Kidney (tissue), 14 donors: ENCODE measurements around the gene GALNT17. TPM values are rescaled to one million over a fixed set of nuclear protein-coding genes. Genes with fewer than 3 reads are reported as not detected.
A peak's percentile ranks its signal among the peaks of the same experiment; 100 is the strongest.

Source experiments
- DNase-seq, 5 donors: peaks; one replicate each; pipeline ENCODE4 v3.0.0-alpha.2; 2013 to 2020
- FAIRE-seq: peaks from 2 replicates; lab custom pipeline; 2012; peaks lifted over from hg19 to GRCh38; lab: Jason Lieb, UNC
- H3K27ac ChIP-seq, 2 donors: one replicate each; pipeline ENCODE4 v1.7.0; 2013; ENCODE audit warnings: low read depth in 2 of 2, low read length in 2 of 2, inconsistent platforms in 1 of 2
- H3K27me3 ChIP-seq: one replicate; pipeline ENCODE4 v1.7.1; 2013; ENCODE audit warnings: low read length, inconsistent platforms; ENCODE audit not compliant: control insufficient read depth, insufficient read depth
- H3K36me3 ChIP-seq, 3 donors: one replicate each; pipeline versions ENCODE4 v1.7.0 to v1.7.1; 2013; ENCODE audit warnings: low read length in 3 of 3, control low read depth in 1 of 3, inconsistent platforms in 1 of 3; ENCODE audit not compliant: insufficient read depth in 3 of 3, control insufficient read depth in 2 of 3
- H3K4me1 ChIP-seq, 3 donors: one replicate each; pipeline versions ENCODE4 v1.7.0 to v1.7.1; 2013; ENCODE audit warnings: low read length in 3 of 3, inconsistent platforms in 1 of 3, low read depth in 1 of 3; ENCODE audit not compliant: control insufficient read depth in 2 of 3, insufficient read depth in 2 of 3
- H3K4me3 ChIP-seq, 3 donors: one replicate each; pipeline versions ENCODE4 v1.7.0 to v1.8.1; 2013; ENCODE audit warnings: low read length in 3 of 3, control low read depth in 1 of 3, inconsistent platforms in 1 of 3
- H3K9ac ChIP-seq, 3 donors: one replicate each; pipeline versions ENCODE4 v1.7.0 to v1.7.1; 2013; ENCODE audit warnings: low read length in 3 of 3, control low read depth in 1 of 3, inconsistent platforms in 1 of 3
- H3K9me3 ChIP-seq, 3 donors: one replicate each; pipeline versions ENCODE4 v1.7.0 to v1.7.1; 2013; ENCODE audit warnings: low read length in 3 of 3, control low read depth in 1 of 3, inconsistent platforms in 1 of 3; ENCODE audit not compliant: control insufficient read depth in 2 of 3, insufficient read depth in 1 of 3
- CTCF ChIP-seq: IDR thresholded peaks from 3 replicates; pipeline ENCODE4 v1.5.1; 2012; ENCODE audit warnings: mild to moderate bottlenecking, moderate library complexity, borderline replicate concordance; ENCODE audit not compliant: insufficient read depth; ENCODE audit errors: extremely low read depth
- intact Hi-C: fragments of 100-400 bp; cut with DNase I; formaldehyde crosslinking; loops from one replicate; pipeline ENCODE4 v1.11.1; 2022
- polyA plus RNA-seq: library from polyadenylated mRNA; stranded (reverse); fragments of 350-450 nt; fragmentation: Illumina TruSeq; extraction: RNeasy Lipid Tissue Mini Kit (QIAGEN cat#74804); gene quantifications from one replicate; pipeline ENCODE4 v1.2.3, GENCODE V29; 2014; ENCODE audit warnings: low read depth, low replicate concordance; ENCODE audit not compliant: insufficient read depth
- total RNA-seq: library from RNA; stranded (reverse); fragmentation: NEBNext Ultra II Directional; extraction: Animal tissue kit (Norgen Biotek cat#: 25700); gene quantifications from one replicate; pipeline ENCODE4 v1.2.1, GENCODE V29; 2021
- donor health status: control.
- donor health status: control.
- donor health status: control.
- donor health status: control.
- donor health status: control.
- donor health status: DM: yes; HTN: yes; CAD: no.
- donor health status: Normal renal cell carcinoma (clear cell type).

Gene GALNT17
- total and polyA plus RNA-seq, 2 donors from 2014 or later: 2.4 to 5.5 TPM

DNA sequence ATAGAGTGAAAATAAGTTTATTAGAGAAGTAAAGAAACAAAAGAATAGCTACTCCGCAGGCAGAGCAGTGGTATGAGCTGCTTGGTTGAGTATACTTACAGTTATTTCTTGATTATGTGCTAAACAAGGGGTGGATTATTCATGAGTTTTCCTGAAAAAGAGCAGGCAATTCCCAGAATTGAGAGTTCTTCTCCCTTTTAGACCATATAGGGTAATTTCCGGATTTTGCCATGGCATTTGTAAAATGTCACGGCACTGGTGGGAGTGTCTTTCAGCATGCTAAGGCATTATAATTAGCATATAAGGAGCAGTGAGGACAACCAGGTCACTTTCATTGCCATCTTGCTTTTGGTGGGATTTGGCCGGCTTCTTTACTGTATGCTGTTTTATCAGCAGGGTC is 25.7 kb upstream of the GALNT17 start:
- no peak for FAIRE-seq
- Histone ChIP-seq H3K4me1 (no peaks in the 10 kb centered on the region), H3K4me3 (no peak overlapping the region), H3K36me3 (no peaks in the 10 kb centered on the region), H3K27ac (no peak overlapping the region), H3K27me3 (no peaks in the 10 kb centered on the region), H3K9ac (no peak overlapping the region), H3K9me3 (no peaks in the 10 kb centered on the region)
- TF ChIP-seq CTCF: no peak
- intact Hi-C loops: no loop called here
- DNase-seq: no peak

DNA sequence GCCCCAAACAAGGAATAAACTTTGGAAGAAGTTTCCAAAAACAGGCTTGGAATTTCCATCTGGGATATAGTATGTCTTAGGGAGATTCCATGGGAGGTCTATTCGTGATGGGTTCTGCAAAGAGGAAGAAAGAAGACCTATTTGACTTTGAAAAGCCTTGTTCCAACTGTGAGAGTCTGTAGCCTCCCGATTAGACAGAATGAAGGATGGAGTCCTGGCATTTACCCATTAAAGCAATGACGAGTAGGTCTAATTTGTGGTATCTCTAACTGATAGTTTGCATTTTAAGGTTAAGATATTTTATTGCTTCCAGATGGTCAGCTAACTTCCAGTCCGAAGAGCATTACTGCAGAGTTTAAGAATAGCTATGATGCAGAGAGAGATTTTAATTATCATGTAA is 19.5 kb upstream of the GALNT17 start:
- H3K4me3 ChIP-seq: no peak overlapping the region
- no peaks in the 10 kb centered on the region for H3K9me3 ChIP-seq
- DNase-seq: peak in 1 of 5 donors; percentile 37
- H3K4me1 ChIP-seq: no peaks in the 10 kb centered on the region
- FAIRE-seq: no peak
- TF ChIP-seq CTCF: no peak
- no peaks in the 10 kb centered on the region for H3K36me3 ChIP-seq
- intact Hi-C loops: no loop called here
- no peak overlapping the region for H3K9ac ChIP-seq
- no peaks in the 10 kb centered on the region for H3K27me3 ChIP-seq
- no peak overlapping the region for H3K27ac ChIP-seq

DNA sequence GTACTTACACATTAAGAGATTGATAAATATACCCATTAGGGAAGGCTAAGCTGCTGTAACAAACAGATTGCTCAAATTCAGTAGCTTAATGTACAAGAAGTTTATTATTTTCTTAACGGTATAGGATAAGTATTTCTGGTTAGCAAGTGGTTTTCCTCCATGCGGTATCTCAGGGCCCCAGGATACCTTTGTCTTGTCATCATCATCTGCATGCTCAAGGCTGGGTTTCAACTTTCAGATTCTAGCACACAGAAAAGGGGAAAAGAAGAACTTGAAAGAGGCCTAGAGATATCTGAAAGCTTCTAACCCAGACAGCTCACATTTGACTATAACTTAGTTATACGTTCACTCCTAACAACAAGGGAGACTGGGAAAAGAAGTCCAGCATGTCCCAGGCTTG is 11.8 kb upstream of the GALNT17 start:
- FAIRE-seq: no peak
- no peak for DNase-seq
- Histone ChIP-seq H3K9me3 (no peaks in the 10 kb centered on the region), H3K27me3 (no peaks in the 10 kb centered on the region), H3K4me3 (no peak overlapping the region), H3K27ac (no peak overlapping the region), H3K4me1 (no peaks in the 10 kb centered on the region), H3K36me3 (no peaks in the 10 kb centered on the region), H3K9ac (no peak overlapping the region)
- intact Hi-C loops: no loop called here
- no peak for TF ChIP-seq CTCF

- Histone ChIP-seq H3K27me3 (peaks cover 5% of the 10 kb centered on the region), H3K4me1 (no peaks in the 10 kb centered on the region), H3K27ac (no peak overlapping the region), H3K9ac (no peak overlapping the region), H3K4me3 (no peak overlapping the region), H3K9me3 (no peaks in the 10 kb centered on the region), H3K36me3 (no peaks in the 10 kb centered on the region)
- DNase-seq (peak in 2 of 5 donors; percentile 56 to 78), FAIRE-seq (no peak)
- intact Hi-C loops: no loop called here
- no peak for TF ChIP-seq CTCF
Observed at GRCh38 chr7:71129126-71129525, 2.8 kb upstream of the GALNT17 start.
